AG10803 (cell line): ENCODE data around the gene CDH5.

ENCODE experiments used
- DNase-seq: peaks from one replicate; pipeline ENCODE4 v3.0.0; 2010; ENCODE audit warnings: low read depth
- H3K4me3 ChIP-seq: 2 replicates; pipeline ENCODE4 v1.5.1; 2011; ENCODE audit warnings: mild to moderate bottlenecking, low read length, control low read depth
- TF ChIP-seq, protein P1 (sequence below): conservative IDR thresholded peaks from 2 replicates; pipeline ENCODE4 v1.5.1; 2011; ENCODE audit warnings: mild to moderate bottlenecking, low read length, control low read depth, inconsistent platforms

CDH5 gene

DNA sequence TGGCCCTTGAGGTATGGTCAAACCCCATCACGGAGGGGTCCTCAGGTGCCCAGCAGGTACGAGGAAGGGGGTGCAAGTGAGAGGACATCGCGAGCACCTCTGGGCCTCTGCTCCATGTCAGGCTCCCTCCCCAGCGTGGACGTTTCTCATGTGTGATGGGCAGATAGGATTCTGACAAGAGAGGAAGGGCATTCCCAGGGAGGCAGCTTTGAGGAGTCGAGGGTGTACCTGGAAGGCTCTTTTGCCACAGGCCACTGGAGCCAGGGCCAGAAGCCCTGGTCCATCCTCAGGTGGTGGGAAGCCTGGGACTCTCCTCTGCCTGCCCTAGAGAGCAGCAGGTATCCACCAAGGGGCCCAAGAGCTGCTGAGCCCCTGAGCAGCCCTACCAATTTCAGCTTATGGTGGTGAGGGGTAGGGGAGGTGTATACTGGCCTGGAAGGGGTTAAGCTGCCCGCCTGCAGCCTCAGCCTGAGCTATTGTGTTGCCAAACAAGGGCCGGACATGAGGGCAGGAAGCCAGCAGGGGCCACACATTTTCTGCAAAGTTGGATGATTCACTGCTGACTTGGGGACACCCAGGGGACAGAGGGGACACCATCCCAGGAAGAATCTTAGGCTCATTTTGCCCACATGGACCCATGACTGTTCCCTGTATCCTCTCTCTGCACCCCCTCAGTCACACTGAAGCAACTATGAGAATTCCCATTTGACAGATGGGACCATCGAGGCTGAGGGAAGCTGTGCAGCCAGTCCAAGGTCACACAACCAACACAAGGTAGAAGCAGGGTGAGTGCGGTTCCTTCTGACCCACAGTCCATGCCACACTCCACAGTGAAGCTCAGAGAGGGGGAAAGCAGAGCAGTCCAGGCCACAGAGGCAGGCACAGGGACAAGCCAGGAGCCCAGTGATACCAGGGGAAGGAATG is 1.7 kb downstream of the CDH5 start:
- DNase-seq: no peak
- TF ChIP-seq, protein P1, sequence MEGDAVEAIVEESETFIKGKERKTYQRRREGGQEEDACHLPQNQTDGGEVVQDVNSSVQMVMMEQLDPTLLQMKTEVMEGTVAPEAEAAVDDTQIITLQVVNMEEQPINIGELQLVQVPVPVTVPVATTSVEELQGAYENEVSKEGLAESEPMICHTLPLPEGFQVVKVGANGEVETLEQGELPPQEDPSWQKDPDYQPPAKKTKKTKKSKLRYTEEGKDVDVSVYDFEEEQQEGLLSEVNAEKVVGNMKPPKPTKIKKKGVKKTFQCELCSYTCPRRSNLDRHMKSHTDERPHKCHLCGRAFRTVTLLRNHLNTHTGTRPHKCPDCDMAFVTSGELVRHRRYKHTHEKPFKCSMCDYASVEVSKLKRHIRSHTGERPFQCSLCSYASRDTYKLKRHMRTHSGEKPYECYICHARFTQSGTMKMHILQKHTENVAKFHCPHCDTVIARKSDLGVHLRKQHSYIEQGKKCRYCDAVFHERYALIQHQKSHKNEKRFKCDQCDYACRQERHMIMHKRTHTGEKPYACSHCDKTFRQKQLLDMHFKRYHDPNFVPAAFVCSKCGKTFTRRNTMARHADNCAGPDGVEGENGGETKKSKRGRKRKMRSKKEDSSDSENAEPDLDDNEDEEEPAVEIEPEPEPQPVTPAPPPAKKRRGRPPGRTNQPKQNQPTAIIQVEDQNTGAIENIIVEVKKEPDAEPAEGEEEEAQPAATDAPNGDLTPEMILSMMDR: no peak
- H3K4me3 ChIP-seq: no peak overlapping the region

DNA sequence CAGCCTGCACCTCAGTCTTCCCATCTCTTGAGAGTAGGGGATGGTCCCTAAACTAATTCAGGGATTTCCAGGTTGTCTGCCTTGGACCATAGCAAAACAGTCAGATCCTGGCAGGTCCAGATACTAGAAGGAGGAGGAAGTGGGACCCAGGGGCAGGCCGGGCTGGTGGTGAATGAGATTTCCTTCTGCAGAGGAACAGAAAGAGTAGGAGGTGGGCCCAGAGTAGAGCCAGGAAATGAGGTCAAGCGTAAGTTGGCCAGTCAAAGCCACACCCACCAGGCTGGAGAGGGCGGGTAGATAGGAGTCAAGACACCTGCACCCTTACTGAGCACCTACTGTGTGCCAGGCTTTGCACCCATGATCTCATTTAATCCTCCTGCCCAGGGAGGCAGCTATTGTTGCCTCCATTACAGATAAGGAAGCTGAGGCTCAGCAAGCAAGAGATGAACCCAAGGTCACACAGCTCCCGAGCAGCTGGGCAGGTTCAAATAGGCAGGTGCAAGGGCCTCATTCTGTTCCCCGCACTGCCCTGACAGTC is 2.6 kb downstream of the CDH5 start:
- TF ChIP-seq, protein P1: no peak
- H3K4me3 ChIP-seq: no peak overlapping the region
- DNase-seq: no peak

DNA sequence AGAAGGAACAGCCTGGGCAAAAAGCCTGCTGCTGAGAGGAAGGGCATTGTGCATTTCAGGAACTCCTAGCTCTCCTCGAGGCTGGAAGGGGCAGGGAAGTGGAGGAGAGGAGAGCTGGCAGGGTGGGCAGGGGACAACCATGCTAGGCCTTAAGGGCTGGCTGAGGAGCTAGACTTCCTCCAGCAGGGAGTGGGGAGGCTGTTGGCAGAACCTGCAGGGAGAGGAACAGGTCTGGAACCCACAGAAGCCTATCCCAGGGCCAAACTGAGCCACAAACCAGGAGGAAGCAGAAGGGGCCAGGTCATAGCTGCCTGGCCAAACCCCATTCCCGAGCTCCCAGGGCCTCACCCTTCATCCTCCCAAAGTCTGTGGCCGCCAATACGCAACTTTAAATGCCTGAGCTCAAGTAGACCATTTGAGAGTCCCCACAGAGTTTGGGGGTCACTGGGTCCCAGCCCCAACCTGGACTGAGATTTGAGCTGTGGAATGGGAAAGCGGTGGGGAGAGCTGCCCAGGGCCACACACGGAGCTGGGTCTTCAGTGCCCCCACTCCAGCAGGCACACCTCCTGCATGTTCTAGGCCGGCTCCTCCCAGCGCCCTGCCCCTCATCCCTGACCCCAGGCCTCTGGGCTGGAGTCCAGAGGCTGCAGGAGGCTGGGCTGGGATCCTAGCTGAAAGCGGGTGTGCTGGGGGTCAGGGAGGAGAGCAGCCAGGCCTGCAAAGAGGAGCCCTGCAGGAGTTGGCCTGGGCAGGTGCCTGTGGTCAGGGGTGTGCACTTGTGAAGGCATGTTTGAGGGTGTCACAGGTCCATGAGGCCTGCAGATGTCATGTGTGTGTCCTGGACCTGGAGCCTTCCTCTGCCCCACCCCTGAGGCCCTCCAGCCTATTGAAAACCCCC is 4.5 kb downstream of the CDH5 start:
- TF ChIP-seq, protein P1: no peak
- DNase-seq: no peak
- H3K4me3 ChIP-seq: no peak overlapping the region

DNA sequence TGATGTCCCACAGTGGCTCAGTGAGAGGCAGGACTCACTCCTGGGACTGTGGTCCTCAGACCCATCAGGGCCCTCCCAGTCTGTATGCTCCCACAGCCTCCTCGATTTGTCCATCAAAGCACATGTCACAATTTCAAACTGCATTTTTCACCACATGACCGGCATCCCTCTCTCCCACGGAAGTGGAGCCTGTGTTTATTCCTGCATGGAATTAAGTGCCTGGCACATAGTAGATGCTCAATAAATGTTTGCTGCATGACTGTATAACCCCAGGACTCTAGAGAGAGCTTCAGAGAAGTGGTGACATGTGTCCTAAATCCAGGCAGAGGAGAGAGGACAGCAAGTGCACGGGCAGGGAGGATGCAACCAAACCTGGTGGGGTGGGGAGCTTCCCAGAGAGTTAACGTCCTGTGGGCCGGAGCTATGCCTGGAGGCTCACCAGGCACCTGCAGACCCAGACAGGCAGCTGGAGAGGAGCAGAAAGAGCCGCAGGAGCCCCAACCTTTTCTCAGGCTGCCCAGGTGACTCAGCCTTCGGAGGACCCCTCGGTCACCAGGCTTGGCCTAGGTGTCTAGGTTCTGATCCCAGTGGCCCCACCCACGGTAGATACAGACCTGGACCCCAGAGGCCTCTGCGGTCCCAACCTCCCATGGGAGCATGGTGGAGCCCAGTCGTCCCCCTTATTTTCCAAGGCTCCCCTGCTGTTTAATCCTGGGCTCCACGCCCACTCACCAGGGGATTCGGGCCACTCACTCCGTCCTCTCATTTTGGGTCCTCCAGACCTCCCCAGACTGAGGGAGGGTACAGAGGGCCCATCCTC is 5.8 kb downstream of the CDH5 start:
- H3K4me3 ChIP-seq: no peak overlapping the region
- TF ChIP-seq, protein P1: no peak
- DNase-seq: no peak

DNA sequence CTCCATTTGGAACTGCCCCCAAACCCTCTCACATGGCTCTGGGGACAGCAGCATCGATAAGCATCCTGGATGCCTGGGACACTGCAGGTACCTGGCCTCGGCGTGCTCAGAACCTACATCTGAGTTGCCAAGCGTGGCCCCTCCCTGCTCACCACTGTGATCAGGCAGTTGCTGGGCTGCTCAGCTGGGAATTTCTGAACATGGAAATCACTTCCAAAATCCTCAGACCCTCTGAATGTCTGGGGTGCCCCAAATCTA is 6.3 kb downstream of the CDH5 start:
- TF ChIP-seq, protein P1: no peak
- no peak for DNase-seq
- H3K4me3 ChIP-seq: no peak overlapping the region

DNA sequence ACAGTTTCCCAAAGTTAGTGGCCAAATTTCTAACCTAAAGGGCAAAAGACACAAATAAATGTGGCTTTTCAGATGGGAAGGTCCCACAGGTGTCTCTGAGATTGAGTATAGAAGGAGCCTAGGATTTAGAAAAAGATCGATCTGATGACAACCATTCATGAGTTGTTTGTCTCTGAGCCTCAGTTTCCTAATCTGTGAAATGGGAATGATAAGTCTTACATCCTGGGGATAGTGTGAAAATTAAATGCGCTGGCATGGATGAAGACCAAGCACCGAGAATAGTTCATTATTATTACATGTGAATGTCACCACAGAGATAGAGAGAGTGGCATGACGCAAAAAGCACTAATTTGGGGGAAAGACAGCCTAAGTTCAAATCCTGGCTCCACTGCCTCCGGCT is 7.2 kb downstream of the CDH5 start:
- no peak for DNase-seq
- TF ChIP-seq, protein P1: no peak
- H3K4me3 ChIP-seq: no peak overlapping the region
